KMS-11 (cell line): ENCODE data around the gene PAQR6.
A peak's percentile ranks its signal among the peaks of the same experiment; 100 is the strongest.

Experiments used
- H2AFZ ChIP-seq: fragments of 200-600 bp; sonication (generic); 2 replicates; pipeline ENCODE4 v1.6.1; 2016; ENCODE audit warnings: antibody characterized with exemption, mixed run types, low read depth
- H3K27ac ChIP-seq: fragments of 200-600 bp; sonication (generic); 2 replicates; pipeline ENCODE4 v1.6.1; 2016; ENCODE audit warnings: mild to moderate bottlenecking, mixed run types
- H3K27me3 ChIP-seq: fragments of 200-600 bp; sonication (generic); 2 replicates; pipeline ENCODE4 v1.6.1; 2017; ENCODE audit warnings: mild to moderate bottlenecking, low read depth, mixed run types, moderate library complexity; ENCODE audit not compliant: insufficient read depth
- H3K36me3 ChIP-seq: fragments of 200-600 bp; sonication (generic); 2 replicates; pipeline ENCODE4 v1.6.1; 2017; ENCODE audit warnings: mild to moderate bottlenecking, mixed run types; ENCODE audit not compliant: insufficient read depth
- H3K4me1 ChIP-seq: fragments of 200-600 bp; sonication (generic); 2 replicates; pipeline ENCODE4 v1.6.1; 2016; ENCODE audit warnings: mild to moderate bottlenecking, low read depth, mixed run types; ENCODE audit not compliant: poor library complexity, severe bottlenecking
- H3K4me2 ChIP-seq: fragments of 200-600 bp; sonication (generic); 2 replicates; pipeline ENCODE4 v1.7.0; 2016; ENCODE audit warnings: mild to moderate bottlenecking, mixed run types
- H3K4me3 ChIP-seq: fragments of 200-600 bp; sonication (generic); IDR thresholded peaks from 2 replicates; pipeline ENCODE4 v1.6.1; 2017; ENCODE audit warnings: low read depth, low read length, mixed read lengths; ENCODE audit not compliant: insufficient read depth
- H3K79me2 ChIP-seq: fragments of 200-600 bp; sonication (generic); 2 replicates; pipeline ENCODE4 v1.6.1; 2016; ENCODE audit warnings: low read depth, mixed run types; ENCODE audit not compliant: insufficient read depth
- H3K9ac ChIP-seq: fragments of 200-600 bp; sonication (generic); 2 replicates; pipeline ENCODE4 v1.6.1; 2016; ENCODE audit warnings: mild to moderate bottlenecking, mixed run types
- H4K20me1 ChIP-seq: fragments of 200-600 bp; sonication (generic); 2 replicates; pipeline ENCODE4 v1.6.1; 2016; ENCODE audit warnings: mild to moderate bottlenecking, mixed run types; ENCODE audit not compliant: insufficient read depth
- TF ChIP-seq, protein P1 (sequence below): fragments of 200-600 bp; sonication (generic); conservative IDR thresholded peaks from 2 replicates; pipeline ENCODE4 v1.6.1; 2017; ENCODE audit warnings: low read depth, mild to moderate bottlenecking, antibody characterized with exemption, low read length, moderate library complexity, mixed read lengths

Gene PAQR6, protein sequence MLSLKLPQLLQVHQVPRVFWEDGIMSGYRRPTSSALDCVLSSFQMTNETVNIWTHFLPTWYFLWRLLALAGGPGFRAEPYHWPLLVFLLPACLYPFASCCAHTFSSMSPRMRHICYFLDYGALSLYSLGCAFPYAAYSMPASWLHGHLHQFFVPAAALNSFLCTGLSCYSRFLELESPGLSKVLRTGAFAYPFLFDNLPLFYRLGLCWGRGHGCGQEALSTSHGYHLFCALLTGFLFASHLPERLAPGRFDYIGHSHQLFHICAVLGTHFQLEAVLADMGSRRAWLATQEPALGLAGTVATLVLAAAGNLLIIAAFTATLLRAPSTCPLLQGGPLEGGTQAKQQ

DNA sequence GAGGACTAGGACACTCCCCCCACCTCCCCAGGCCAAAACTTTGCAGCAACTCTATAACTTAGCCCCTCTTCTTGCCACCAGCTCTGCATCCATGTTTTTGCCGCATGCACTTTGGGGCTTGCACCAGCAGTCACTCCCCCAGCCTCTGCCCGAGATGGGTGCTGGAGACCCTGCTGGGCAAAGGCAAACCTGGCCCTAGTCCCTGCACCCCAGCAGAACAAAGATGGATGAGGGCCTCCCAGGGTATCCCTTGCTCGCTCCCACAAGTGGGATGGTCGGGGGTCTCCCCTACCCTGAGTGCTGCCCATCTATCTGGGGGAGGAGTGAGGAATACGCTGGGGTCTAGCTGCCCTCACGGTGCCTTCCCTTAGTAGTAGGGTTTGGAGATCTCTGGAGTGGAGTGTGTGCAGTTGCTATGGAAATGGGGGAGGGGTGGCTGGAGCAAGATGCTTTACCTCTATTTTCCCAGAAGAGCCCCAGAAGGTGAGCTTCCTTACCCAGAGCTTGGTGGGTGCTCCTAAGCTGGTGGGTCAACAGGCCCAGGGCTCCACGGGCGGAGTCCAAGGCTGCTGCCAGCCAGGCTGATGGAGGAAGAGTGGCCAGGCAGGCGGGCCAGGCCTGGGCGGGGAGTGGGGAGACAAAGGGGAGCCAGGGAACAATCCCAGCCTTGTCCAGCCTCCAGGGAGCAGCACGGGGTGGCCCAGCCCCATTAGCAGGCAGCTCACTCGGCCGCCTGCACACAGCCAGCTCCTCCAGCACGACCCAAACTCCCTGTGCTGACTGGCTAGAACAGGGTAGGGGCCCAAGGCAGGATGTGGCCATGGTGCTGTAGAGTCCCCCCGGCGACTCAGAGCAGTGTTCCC, at the start of gene PAQR6:
TSS of gene PAQR6 (minus strand) at position 597 of the 863 bp plus-strand sequence. CDS start 1,325 bp downstream, outside the sequence.
- H3K9ac ChIP-seq, result no peak within 1 kb of the TSS
- TF ChIP-seq, protein P1, sequence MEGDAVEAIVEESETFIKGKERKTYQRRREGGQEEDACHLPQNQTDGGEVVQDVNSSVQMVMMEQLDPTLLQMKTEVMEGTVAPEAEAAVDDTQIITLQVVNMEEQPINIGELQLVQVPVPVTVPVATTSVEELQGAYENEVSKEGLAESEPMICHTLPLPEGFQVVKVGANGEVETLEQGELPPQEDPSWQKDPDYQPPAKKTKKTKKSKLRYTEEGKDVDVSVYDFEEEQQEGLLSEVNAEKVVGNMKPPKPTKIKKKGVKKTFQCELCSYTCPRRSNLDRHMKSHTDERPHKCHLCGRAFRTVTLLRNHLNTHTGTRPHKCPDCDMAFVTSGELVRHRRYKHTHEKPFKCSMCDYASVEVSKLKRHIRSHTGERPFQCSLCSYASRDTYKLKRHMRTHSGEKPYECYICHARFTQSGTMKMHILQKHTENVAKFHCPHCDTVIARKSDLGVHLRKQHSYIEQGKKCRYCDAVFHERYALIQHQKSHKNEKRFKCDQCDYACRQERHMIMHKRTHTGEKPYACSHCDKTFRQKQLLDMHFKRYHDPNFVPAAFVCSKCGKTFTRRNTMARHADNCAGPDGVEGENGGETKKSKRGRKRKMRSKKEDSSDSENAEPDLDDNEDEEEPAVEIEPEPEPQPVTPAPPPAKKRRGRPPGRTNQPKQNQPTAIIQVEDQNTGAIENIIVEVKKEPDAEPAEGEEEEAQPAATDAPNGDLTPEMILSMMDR, result no peak
- no peak within 1 kb of the TSS for H3K4me3 ChIP-seq
- peaks cover 14% of the 10 kb centered on the region; the same call in 1 of the 2 replicates for H3K36me3 ChIP-seq
- H3K4me2 ChIP-seq, result no peak within 1 kb of the TSS
- no peaks in the 10 kb centered on the region for H3K79me2 ChIP-seq
- peaks cover 11% of the 10 kb centered on the region for H3K4me1 ChIP-seq
- H4K20me1 ChIP-seq, result no peaks in the 10 kb centered on the region
- H3K27ac ChIP-seq, result no peak within 1 kb of the TSS
- no peak within 1 kb of the TSS for H2AFZ ChIP-seq
- no peaks in the 10 kb centered on the region for H3K27me3 ChIP-seq

DNA sequence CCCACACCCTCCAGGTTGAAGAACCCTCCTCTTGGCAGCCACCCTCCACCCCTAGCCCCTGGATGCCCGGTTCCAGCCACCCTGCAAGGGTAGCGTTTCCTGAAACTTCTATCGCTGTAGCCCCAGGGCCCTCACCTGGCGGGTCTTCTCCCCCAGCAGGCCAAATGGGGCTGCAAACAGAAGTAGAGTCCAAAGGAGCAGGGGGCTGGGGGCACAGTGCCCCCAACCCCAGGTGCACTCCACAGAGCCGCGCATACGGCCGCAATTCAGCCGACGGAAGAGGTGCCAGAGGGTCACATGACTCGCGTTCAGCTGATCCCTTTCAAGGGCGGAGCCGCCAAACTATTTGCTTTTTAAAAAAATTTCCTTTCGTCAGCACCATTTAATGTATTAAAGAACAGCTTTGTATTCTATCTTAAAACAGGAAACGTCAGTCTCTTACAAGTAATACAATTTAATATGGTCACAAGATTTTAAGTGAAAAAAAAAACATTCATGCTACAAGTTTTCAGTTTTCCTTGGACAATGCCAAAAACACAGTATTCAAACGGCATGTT, 47.6 kb upstream of the PAQR6 start, which contains the start of gene GLMP:
TSS of gene GLMP (minus strand) at position 289 of the 557 bp plus-strand sequence. CDS start at position 255, 34 bp downstream.
- Histone ChIP-seq H3K79me2 (no peaks in the 10 kb centered on the region), H3K4me3 (peak within 1 kb of the TSS; percentile 75), H3K27me3 (no peaks in the 10 kb centered on the region), H3K4me1 (peaks cover 12% of the 10 kb centered on the region), H3K4me2 (peak within 1 kb of the TSS; percentile 8; the same call in 1 of the 2 replicates), H3K36me3 (no peaks in the 10 kb centered on the region), H2AFZ (peak within 1 kb of the TSS; percentile 14), H4K20me1 (no peaks in the 10 kb centered on the region), H3K9ac (peak within 1 kb of the TSS; percentile 0; the same call in 1 of the 2 replicates), H3K27ac (no peak within 1 kb of the TSS)
- TF ChIP-seq, protein P1, result no peak

DNA sequence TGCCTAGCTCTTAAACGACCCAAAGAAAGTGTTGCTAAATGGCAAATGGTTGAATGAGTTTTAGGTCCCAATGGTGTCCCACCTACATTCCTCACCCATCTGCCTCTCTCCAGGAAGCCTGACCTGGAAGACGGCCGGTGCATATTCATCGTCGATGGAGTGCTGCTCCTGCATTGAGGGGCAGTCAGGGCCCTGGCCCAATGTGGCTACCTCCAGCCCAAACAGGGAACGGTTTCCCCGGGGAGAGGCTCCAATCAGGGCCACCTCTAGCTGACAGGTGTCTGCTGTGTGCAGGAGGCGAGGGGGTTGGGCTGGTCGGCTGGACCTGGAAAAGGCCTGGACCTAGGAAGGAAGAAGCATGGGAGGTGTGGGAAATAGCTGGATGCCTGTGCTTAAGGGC, 46.0 kb upstream of the PAQR6 start:
- Histone ChIP-seq H3K4me3 (no peak overlapping the region), H3K4me2 (no peak overlapping the region), H3K27me3 (no peaks in the 10 kb centered on the region), H4K20me1 (no peaks in the 10 kb centered on the region), H3K27ac (no peak overlapping the region), H3K79me2 (no peaks in the 10 kb centered on the region), H3K4me1 (peaks cover 15% of the 10 kb centered on the region), H2AFZ (no peak overlapping the region), H3K9ac (no peak overlapping the region), H3K36me3 (no peaks in the 10 kb centered on the region)
- TF ChIP-seq, protein P1, result no peak

DNA sequence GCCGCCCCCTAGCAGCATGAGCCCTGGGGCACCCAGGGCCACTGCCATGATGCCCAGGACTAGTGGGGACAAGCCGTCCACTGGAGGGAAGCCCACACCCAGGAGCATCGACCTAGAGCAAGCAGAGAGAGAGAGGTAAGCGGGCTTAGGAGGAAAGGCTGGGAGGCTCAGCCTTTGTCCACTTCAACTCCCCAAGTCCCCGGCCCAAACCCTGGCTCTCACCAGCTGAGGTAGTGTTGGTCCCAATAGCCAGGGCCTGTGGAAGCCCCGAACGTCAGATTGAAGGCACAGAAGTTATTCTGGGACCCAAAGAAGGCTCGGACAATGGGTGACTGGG, 45.2 kb upstream of the PAQR6 start:
- H3K4me1 ChIP-seq, result peaks cover 15% of the 10 kb centered on the region
- TF ChIP-seq, protein P1, result no peak
- no peaks in the 10 kb centered on the region for H3K27me3 ChIP-seq
- H4K20me1 ChIP-seq, result no peaks in the 10 kb centered on the region
- no peak overlapping the region for H3K4me3 ChIP-seq
- H3K36me3 ChIP-seq, result no peaks in the 10 kb centered on the region
- H3K9ac ChIP-seq, result no peak overlapping the region
- H3K79me2 ChIP-seq, result no peaks in the 10 kb centered on the region
- no peak overlapping the region for H3K27ac ChIP-seq
- no peak overlapping the region for H2AFZ ChIP-seq
- no peak overlapping the region for H3K4me2 ChIP-seq
